Mucosa of descending colon (tissue), 3 donors: Measurements from ENCODE around the gene FLAD1. TPM values are rescaled to one million over a fixed set of nuclear protein-coding genes. Genes with fewer than 3 reads are reported as not detected.
"Not testable (repeated sequence)": the region's sequence is repeated elsewhere in the genome, so short reads cannot be mapped to it uniquely, and the experiment has no call there.

Experiments used
- ATAC-seq: fragments of 200-7000 bp; cut with Tn5 transposase; one replicate; pipeline ENCODE4 v1.9.1; 2020; ENCODE audit warnings: mild to moderate bottlenecking, moderate library complexity
- DNase-seq, 3 donors: peaks; one replicate each; pipeline ENCODE4 v3.0.0-alpha.2; 2020
- H3K36me3 ChIP-seq: fragments of 200-600 bp; one replicate; pipeline ENCODE4 v1.8.0; 2021; ENCODE audit warnings: low read depth, mild to moderate bottlenecking
- H3K4me1 ChIP-seq: fragments of 200-600 bp; one replicate; pipeline ENCODE4 v1.8.0; 2021; ENCODE audit warnings: low read depth, mild to moderate bottlenecking
- H3K4me3 ChIP-seq: fragments of 200-600 bp; one replicate; pipeline ENCODE4 v1.8.0; 2021; ENCODE audit warnings: mild to moderate bottlenecking
- H3K9me3 ChIP-seq: fragments of 200-600 bp; one replicate; pipeline ENCODE4 v1.8.0; 2021; ENCODE audit warnings: mild to moderate bottlenecking
- intact Hi-C, 2 donors: fragments of 100-400 bp; cut with DNase I in 1 of 2; cut with micrococcal nuclease in 1 of 2; formaldehyde crosslinking; loops; one replicate each; pipeline versions ENCODE4 v1.11.0 to v1.11.1; 2022; cut with DNase I, micrococcal nuclease
- total RNA-seq, 3 donors: library from RNA; stranded (reverse); fragmentation: NEBNext Ultra II Directional in 2 of 3; extraction: Animal tissue kit (Norgen Biotek cat#: 25700) in 2 of 3; gene quantifications; one replicate each; pipeline versions ENCODE4 v1.2.1 to v1.2.4, GENCODE V29; 2021 to 2023
- TF ChIP-seq, protein P1 (sequence below): fragments of 200-600 bp; IDR thresholded peaks from one replicate; pipeline ENCODE4 v1.8.0; 2022; ENCODE audit warnings: antibody characterized with exemption, mild to moderate bottlenecking
- donor health status: DM: no; HTN: no; CAD: no; lungs with moderate emphysema.
- donor health status: DM: no; HTN: no; CAD: no.
- donor health status: DM: no; HTN: yes; CAD: no.

The FLAD1 gene
- total RNA-seq, 3 donors from 2014 or later: 28.4 to 40.4 (median 31.2) TPM

DNA sequence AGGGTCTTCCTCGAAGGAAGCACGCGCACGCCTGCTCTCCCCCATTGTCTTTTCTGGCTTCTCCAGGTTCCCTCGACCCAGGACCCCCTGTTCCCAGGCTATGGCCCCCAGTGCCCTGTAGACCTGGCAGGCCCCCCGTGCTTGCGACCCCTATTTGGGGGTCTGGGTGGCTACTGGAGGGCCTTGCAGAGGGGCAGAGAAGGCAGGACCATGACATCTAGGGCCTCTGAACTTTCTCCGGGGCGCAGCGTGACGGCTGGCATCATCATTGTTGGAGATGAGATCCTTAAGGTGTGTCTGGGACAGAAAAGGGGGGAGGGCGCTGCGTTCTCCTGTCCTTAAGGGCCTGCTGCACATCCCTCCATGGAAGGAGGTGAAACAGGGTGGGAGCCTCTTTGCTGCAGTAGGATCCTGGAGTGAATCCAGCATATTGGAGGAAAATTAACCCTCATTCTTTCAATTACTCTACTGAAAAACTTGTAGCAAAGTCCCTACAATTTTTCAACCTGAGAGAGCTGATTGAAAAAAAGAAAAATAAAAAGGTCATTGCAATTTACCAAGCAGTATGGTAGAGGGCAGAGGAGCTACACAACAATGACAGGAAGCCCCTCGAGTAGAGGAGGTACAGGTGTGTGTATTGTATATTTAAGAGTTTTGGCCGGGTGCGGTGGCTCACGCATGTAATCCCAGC, 777 bp downstream of the FLAD1 start:
- TF ChIP-seq, protein P1, sequence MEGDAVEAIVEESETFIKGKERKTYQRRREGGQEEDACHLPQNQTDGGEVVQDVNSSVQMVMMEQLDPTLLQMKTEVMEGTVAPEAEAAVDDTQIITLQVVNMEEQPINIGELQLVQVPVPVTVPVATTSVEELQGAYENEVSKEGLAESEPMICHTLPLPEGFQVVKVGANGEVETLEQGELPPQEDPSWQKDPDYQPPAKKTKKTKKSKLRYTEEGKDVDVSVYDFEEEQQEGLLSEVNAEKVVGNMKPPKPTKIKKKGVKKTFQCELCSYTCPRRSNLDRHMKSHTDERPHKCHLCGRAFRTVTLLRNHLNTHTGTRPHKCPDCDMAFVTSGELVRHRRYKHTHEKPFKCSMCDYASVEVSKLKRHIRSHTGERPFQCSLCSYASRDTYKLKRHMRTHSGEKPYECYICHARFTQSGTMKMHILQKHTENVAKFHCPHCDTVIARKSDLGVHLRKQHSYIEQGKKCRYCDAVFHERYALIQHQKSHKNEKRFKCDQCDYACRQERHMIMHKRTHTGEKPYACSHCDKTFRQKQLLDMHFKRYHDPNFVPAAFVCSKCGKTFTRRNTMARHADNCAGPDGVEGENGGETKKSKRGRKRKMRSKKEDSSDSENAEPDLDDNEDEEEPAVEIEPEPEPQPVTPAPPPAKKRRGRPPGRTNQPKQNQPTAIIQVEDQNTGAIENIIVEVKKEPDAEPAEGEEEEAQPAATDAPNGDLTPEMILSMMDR: no peak
- peak overlapping the region; percentile 50 for H3K4me3 ChIP-seq
- no peaks in the 10 kb centered on the region for H3K36me3 ChIP-seq
- H3K9me3 ChIP-seq: no peaks in the 10 kb centered on the region
- no peak for ATAC-seq
- intact Hi-C loops: no loop called here
- peak in 2 of 3 donors; percentile 42 to 55 for DNase-seq
- H3K4me1 ChIP-seq: peaks cover 11% of the 10 kb centered on the region

- H3K4me3 ChIP-seq, H3K36me3 ChIP-seq, intact Hi-C loops, DNase-seq, H3K9me3 ChIP-seq, ATAC-seq: not testable (repeated sequence)
- peaks cover 18% of the 10 kb centered on the region for H3K4me1 ChIP-seq
Observed at GRCh38 chr1:154986736-154987135, 3.6 kb downstream of the FLAD1 start.

- intact Hi-C loops: no loop called here
Observed at GRCh38 chr1:154987326-154987725, 4.2 kb downstream of the FLAD1 start.

DNA sequence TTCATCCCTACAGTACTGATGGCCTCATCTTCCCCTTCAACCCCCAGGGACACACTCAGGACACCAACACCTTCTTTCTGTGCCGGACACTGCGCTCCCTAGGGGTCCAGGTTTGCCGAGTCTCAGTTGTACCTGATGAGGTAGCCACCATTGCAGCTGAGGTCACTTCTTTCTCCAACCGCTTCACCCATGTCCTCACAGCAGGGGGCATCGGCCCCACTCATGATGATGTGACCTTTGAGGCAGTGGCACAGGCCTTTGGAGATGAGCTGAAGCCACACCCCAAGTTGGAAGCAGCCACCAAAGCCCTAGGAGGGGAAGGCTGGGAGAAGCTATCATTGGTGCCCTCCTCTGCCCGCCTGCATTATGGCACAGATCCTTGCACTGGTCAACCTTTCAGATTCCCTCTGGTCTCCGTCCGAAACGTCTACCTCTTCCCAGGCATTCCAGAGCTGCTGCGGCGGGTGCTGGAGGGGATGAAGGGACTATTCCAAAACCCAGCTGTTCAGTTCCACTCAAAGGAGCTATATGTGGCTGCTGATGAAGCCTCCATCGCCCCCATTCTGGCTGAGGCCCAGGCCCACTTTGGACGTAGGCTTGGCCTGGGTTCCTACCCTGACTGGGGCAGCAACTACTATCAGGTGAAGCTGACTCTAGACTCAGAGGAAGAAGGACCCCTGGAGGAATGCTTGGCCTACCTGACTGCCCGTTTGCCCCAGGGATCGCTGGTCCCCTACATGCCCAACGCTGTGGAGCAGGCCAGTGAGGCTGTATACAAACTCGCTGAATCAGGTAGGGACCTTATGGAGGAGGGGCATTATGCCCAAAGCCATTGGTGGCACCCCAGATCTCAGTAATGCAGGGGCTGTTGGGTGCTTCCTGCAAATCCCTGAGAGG, 5.2 kb downstream of the FLAD1 start:
- Histone ChIP-seq H3K9me3 (no peaks in the 10 kb centered on the region), H3K36me3 (no peaks in the 10 kb centered on the region), H3K4me3 (no peak overlapping the region), H3K4me1 (peaks cover 18% of the 10 kb centered on the region)
- intact Hi-C loops: no loop called here
- ATAC-seq (no peak), DNase-seq (peak in 2 of 3 donors; percentile 23 to 38)
- TF ChIP-seq, protein P1: no peak

More at GRCh38 chr1:154987326-154987725, 4.2 kb downstream of the FLAD1 start:
- DNase-seq (peak in 1 of 3 donors; percentile 38), ATAC-seq (no peak)
- H3K4me3 ChIP-seq: no peak overlapping the region
- TF ChIP-seq, protein P1: no peak
- H3K36me3 ChIP-seq: no peaks in the 10 kb centered on the region
- H3K4me1 ChIP-seq: peaks cover 18% of the 10 kb centered on the region
- H3K9me3 ChIP-seq: no peaks in the 10 kb centered on the region

- intact Hi-C loops: no loop called here
- peak; percentile 59 for ATAC-seq
Observed at GRCh38 chr1:154989195-154989860, 6.2 kb downstream of the FLAD1 start.

More at GRCh38 chr1:154989195-154989860, 6.2 kb downstream of the FLAD1 start:
- Histone ChIP-seq H3K4me3 (no peak overlapping the region), H3K4me1 (peaks cover 10% of the 10 kb centered on the region), H3K36me3 (no peaks in the 10 kb centered on the region), H3K9me3 (no peaks in the 10 kb centered on the region)
- DNase-seq: peak in 2 of 3 donors; percentile 22 to 30
- TF ChIP-seq, protein P1: no peak
